ENCODE measurements around the gene SKAP1.

DNA sequence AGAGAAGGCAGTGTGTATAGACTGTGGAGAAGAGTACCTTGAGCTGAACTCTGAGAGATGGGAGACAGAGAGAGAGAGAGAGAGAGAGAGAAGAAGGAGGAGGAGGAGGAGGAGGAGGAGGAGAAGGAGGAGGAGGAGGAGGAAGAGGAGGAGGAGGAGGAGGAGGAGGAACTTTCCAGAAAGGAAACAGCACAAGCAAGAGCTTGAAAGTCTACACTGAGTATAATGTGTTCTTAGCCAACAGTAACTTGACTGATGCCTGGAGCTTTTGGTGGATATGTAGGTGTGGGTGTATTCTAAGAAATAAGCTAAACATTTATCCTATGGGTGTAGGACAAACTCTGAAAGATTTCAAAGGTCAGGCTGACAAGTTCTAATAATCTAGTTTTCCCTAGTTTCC lies 206.1 kb downstream of the SKAP1 start:
- TF ChIP-seq, protein P1, sequence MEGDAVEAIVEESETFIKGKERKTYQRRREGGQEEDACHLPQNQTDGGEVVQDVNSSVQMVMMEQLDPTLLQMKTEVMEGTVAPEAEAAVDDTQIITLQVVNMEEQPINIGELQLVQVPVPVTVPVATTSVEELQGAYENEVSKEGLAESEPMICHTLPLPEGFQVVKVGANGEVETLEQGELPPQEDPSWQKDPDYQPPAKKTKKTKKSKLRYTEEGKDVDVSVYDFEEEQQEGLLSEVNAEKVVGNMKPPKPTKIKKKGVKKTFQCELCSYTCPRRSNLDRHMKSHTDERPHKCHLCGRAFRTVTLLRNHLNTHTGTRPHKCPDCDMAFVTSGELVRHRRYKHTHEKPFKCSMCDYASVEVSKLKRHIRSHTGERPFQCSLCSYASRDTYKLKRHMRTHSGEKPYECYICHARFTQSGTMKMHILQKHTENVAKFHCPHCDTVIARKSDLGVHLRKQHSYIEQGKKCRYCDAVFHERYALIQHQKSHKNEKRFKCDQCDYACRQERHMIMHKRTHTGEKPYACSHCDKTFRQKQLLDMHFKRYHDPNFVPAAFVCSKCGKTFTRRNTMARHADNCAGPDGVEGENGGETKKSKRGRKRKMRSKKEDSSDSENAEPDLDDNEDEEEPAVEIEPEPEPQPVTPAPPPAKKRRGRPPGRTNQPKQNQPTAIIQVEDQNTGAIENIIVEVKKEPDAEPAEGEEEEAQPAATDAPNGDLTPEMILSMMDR (IDR thresholded peaks at IDR 0.05; ENCODE audit: low read depth, low read length), result no peak
- no peak for TF ChIP-seq EZH2phosphoT487 (IDR thresholded peaks at IDR 0.05; ENCODE audit: low read depth)
